IgD-negative memory B cell (primary cell): Measurements from ENCODE around the gene TMEM203. TPM values are rescaled to one million over a fixed set of nuclear protein-coding genes. Genes with fewer than 3 reads are reported as not detected.

Source experiments
- H3K27ac Mint-ChIP-seq, 3 donors: one replicate each; pipeline ENCODE4 v1.8.0; 2020 to 2022; ENCODE audit warnings: mild to moderate bottlenecking in 3 of 3, mixed read lengths in 3 of 3, moderate library complexity in 1 of 3
- H3K27me3 Mint-ChIP-seq: one replicate; pipeline ENCODE4 v1.8.0; 2021; ENCODE audit warnings: mixed read lengths
- H3K36me3 Mint-ChIP-seq: one replicate; pipeline ENCODE4 v1.8.0; 2020; ENCODE audit warnings: mild to moderate bottlenecking, mixed read lengths
- H3K4me1 Mint-ChIP-seq, 3 donors: one replicate each; pipeline ENCODE4 v1.8.0; 2020 to 2022; ENCODE audit warnings: mixed read lengths in 3 of 3, mild to moderate bottlenecking in 1 of 3
- H3K4me3 Mint-ChIP-seq, 4 donors: one replicate each; pipeline ENCODE4 v1.8.0; 2020 to 2022; ENCODE audit warnings: mild to moderate bottlenecking in 4 of 4, mixed read lengths in 4 of 4, moderate library complexity in 3 of 4
- H3K9me3 Mint-ChIP-seq, 3 donors: one replicate each; pipeline ENCODE4 v1.8.0; 2020 to 2021; ENCODE audit warnings: mixed read lengths in 3 of 3, mild to moderate bottlenecking in 1 of 3
- polyA plus RNA-seq: library from polyadenylated mRNA; unstranded; fragments of 300-500 nt; fragmentation: Illumina TruSeq; gene quantifications from one replicate; pipeline ENCODE4 v1.2.3, GENCODE V29; 2021

Gene TMEM203
- polyA plus RNA-seq, 1 donor from 2014 or later, result 106 TPM

GRCh38 chr9:137178201-137178938 lies 27.1 kb downstream of the TMEM203 start:
- Mint-ChIP-seq H3K36me3 (no peaks in the 10 kb centered on the region), H3K4me1 (peaks cover 0 to 3% (median 0%) of the 10 kb centered on the region in 3 donors), H3K4me3 (no peak overlapping the region), H3K9me3 (no peaks in the 10 kb centered on the region), H3K27me3 (no peaks in the 10 kb centered on the region), H3K27ac (peak overlapping the region in 2 of 3 donors; percentile 12 to 35)

- peaks cover 1% of the 10 kb centered on the region for H3K27me3 Mint-ChIP-seq
- no peaks in the 10 kb centered on the region for H3K36me3 Mint-ChIP-seq
- no peaks in the 10 kb centered on the region for H3K9me3 Mint-ChIP-seq
- H3K4me1 Mint-ChIP-seq, result peaks cover 0 to 3% (median 0%) of the 10 kb centered on the region in 3 donors
- peak overlapping the region in 2 of 3 donors; percentile 46 to 73 for H3K27ac Mint-ChIP-seq
- peak overlapping the region in 1 of 4 donors; percentile 70 for H3K4me3 Mint-ChIP-seq
Measured at GRCh38 chr9:137176302-137177182, 28.9 kb downstream of the TMEM203 start.

GRCh38 chr9:137175345-137175961 lies 30.0 kb downstream of the TMEM203 start:
- Mint-ChIP-seq H3K27me3 (peaks cover 4% of the 10 kb centered on the region), H3K4me3 (no peak overlapping the region), H3K36me3 (no peaks in the 10 kb centered on the region), H3K9me3 (no peaks in the 10 kb centered on the region), H3K27ac (no peak overlapping the region), H3K4me1 (peaks cover 0 to 3% (median 0%) of the 10 kb centered on the region in 3 donors)

GRCh38 chr9:137174722-137175293 lies 30.6 kb downstream of the TMEM203 start:
- Mint-ChIP-seq H3K27ac (no peak overlapping the region), H3K27me3 (peaks cover 9% of the 10 kb centered on the region), H3K4me3 (no peak overlapping the region), H3K9me3 (no peaks in the 10 kb centered on the region), H3K36me3 (no peaks in the 10 kb centered on the region), H3K4me1 (peaks cover 0 to 3% (median 0%) of the 10 kb centered on the region in 3 donors)

- H3K27ac Mint-ChIP-seq, result peak overlapping the region in 2 of 3 donors; percentile 45 to 50
Measured at GRCh38 chr9:137173796-137174664, 31.4 kb downstream of the TMEM203 start.

GRCh38 chr9:137172901-137173795 lies 32.3 kb downstream of the TMEM203 start:
- peaks cover 0 to 3% (median 0%) of the 10 kb centered on the region in 3 donors for H3K4me1 Mint-ChIP-seq
- H3K27me3 Mint-ChIP-seq, result peaks cover 12% of the 10 kb centered on the region
- H3K27ac Mint-ChIP-seq, result peak overlapping the region in 2 of 3 donors; percentile 43 to 45
- no peaks in the 10 kb centered on the region for H3K36me3 Mint-ChIP-seq
- peak overlapping the region in 1 of 4 donors; percentile 65 for H3K4me3 Mint-ChIP-seq
- H3K9me3 Mint-ChIP-seq, result no peaks in the 10 kb centered on the region

More at GRCh38 chr9:137173796-137174664, 31.4 kb downstream of the TMEM203 start:
- peaks cover 9% of the 10 kb centered on the region for H3K27me3 Mint-ChIP-seq
- H3K36me3 Mint-ChIP-seq, result no peaks in the 10 kb centered on the region
- no peak overlapping the region for H3K4me3 Mint-ChIP-seq
- H3K9me3 Mint-ChIP-seq, result no peaks in the 10 kb centered on the region
- peaks cover 0 to 3% (median 0%) of the 10 kb centered on the region in 3 donors for H3K4me1 Mint-ChIP-seq

- Mint-ChIP-seq H3K27me3 (peaks cover 19% of the 10 kb centered on the region), H3K27ac (peak overlapping the region in 1 of 3 donors; percentile 28), H3K4me3 (no peak overlapping the region), H3K4me1 (peaks cover 0 to 2% (median 0%) of the 10 kb centered on the region in 3 donors), H3K9me3 (no peaks in the 10 kb centered on the region), H3K36me3 (no peaks in the 10 kb centered on the region)
Measured at GRCh38 chr9:137171149-137171900, 34.1 kb downstream of the TMEM203 start.

GRCh38 chr9:137170486-137171148 lies 34.8 kb downstream of the TMEM203 start:
- H3K4me3 Mint-ChIP-seq, result no peak overlapping the region
- peaks cover 0 to under 1% (median 0%) of the 10 kb centered on the region in 3 donors for H3K4me1 Mint-ChIP-seq
- peaks cover 20% of the 10 kb centered on the region for H3K27me3 Mint-ChIP-seq
- H3K9me3 Mint-ChIP-seq, result no peaks in the 10 kb centered on the region
- H3K36me3 Mint-ChIP-seq, result no peaks in the 10 kb centered on the region
- peak overlapping the region in 1 of 3 donors; percentile 71 for H3K27ac Mint-ChIP-seq

- H3K9me3 Mint-ChIP-seq, result no peaks in the 10 kb centered on the region
- H3K4me1 Mint-ChIP-seq, result peaks cover 0 to 2% (median 0%) of the 10 kb centered on the region in 3 donors
- H3K36me3 Mint-ChIP-seq, result no peaks in the 10 kb centered on the region
- peak within 1 kb of the TSS in 2 of 3 donors; percentile 53 to 71 for H3K27ac Mint-ChIP-seq
- H3K27me3 Mint-ChIP-seq, result peaks cover 26% of the 10 kb centered on the region
- H3K4me3 Mint-ChIP-seq, result peak within 1 kb of the TSS in 3 of 4 donors; percentile 38 to 66 (median 51)
Measured at GRCh38 chr9:137169896-137170358, 35.5 kb downstream of the TMEM203 start, which contains the start of gene LRRC26. Gene LRRC26, minus strand, starts transcription at chr9:137170051. Its CDS starts 108 bp downstream, at chr9:137169943.

GRCh38 chr9:137168904-137169856 lies 36.3 kb downstream of the TMEM203 start:
- peak overlapping the region in 3 of 4 donors; percentile 38 to 66 (median 51) for H3K4me3 Mint-ChIP-seq
- H3K4me1 Mint-ChIP-seq, result peaks cover 0 to 2% (median 0%) of the 10 kb centered on the region in 3 donors
- peaks cover 26% of the 10 kb centered on the region for H3K27me3 Mint-ChIP-seq
- no peak overlapping the region for H3K27ac Mint-ChIP-seq
- no peaks in the 10 kb centered on the region for H3K9me3 Mint-ChIP-seq
- H3K36me3 Mint-ChIP-seq, result no peaks in the 10 kb centered on the region

- Mint-ChIP-seq H3K27ac (no peak overlapping the region), H3K4me1 (peaks cover 0 to 2% (median 0%) of the 10 kb centered on the region in 3 donors), H3K27me3 (peaks cover 27% of the 10 kb centered on the region), H3K4me3 (peak overlapping the region in 2 of 4 donors; percentile 28 to 48), H3K9me3 (no peaks in the 10 kb centered on the region), H3K36me3 (no peaks in the 10 kb centered on the region)
Measured at GRCh38 chr9:137168573-137168903, 36.9 kb downstream of the TMEM203 start.
